Osteoblast (primary cell): ENCODE results near the gene NAV3. TPM values are rescaled to one million over a fixed set of nuclear protein-coding genes. Genes with fewer than 3 reads are reported as not detected.

ENCODE experiments used
- DNase-seq: peaks from one replicate; pipeline ENCODE4 v3.0.0; 2011; ENCODE audit warnings: low spot score, mixed read lengths; ENCODE audit not compliant: insufficient read length; ENCODE audit errors: missing footprints
- H2AFZ ChIP-seq: 2 replicates; pipeline ENCODE4 v1.6.0; 2011; ENCODE audit warnings: mild to moderate bottlenecking, low read length
- H3K27ac ChIP-seq: 2 replicates; pipeline ENCODE4 v1.5.1; 2011; ENCODE audit warnings: mild to moderate bottlenecking, low read depth, low read length, moderate library complexity
- H3K27me3 ChIP-seq: 2 replicates; pipeline ENCODE4 v1.6.0; 2012; ENCODE audit warnings: mild to moderate bottlenecking, control low read depth, inconsistent platforms, low read length, moderate library complexity; ENCODE audit not compliant: insufficient read depth
- H3K36me3 ChIP-seq: 2 replicates; pipeline ENCODE4 v1.5.1; 2011; ENCODE audit warnings: mild to moderate bottlenecking, low read length, control low read depth, moderate library complexity; ENCODE audit not compliant: insufficient read depth
- H3K4me1 ChIP-seq: 2 replicates; pipeline ENCODE4 v1.5.1; 2011; ENCODE audit warnings: mild to moderate bottlenecking, low read length, control low read depth, moderate library complexity; ENCODE audit not compliant: insufficient read depth
- H3K4me2 ChIP-seq: 2 replicates; pipeline ENCODE4 v1.6.0; 2011; ENCODE audit warnings: mild to moderate bottlenecking, low read length; ENCODE audit not compliant: insufficient read depth
- H3K4me3 ChIP-seq: fragments of 200-600 bp; sonication (generic); 3 replicates; pipeline ENCODE4 v1.5.1; 2012; ENCODE audit warnings: mild to moderate bottlenecking, low read length, inconsistent platforms; ENCODE audit not compliant: insufficient read depth
- H3K79me2 ChIP-seq: 2 replicates; pipeline ENCODE4 v1.6.0; 2012; ENCODE audit warnings: mild to moderate bottlenecking, low read length, control low read depth, inconsistent platforms; ENCODE audit not compliant: insufficient read depth
- H3K9me3 ChIP-seq: 2 replicates; pipeline ENCODE4 v1.5.1; 2011; ENCODE audit warnings: low read depth, low read length, control low read depth
- H4K20me1 ChIP-seq: 2 replicates; pipeline ENCODE4 v1.6.0; 2012; ENCODE audit warnings: mild to moderate bottlenecking, low read length, control low read depth; ENCODE audit not compliant: insufficient read depth
- CTCF ChIP-seq: IDR thresholded peaks from 2 replicates; pipeline ENCODE4 v1.5.1; 2011; ENCODE audit warnings: mild to moderate bottlenecking, low read depth, low read length, moderate library complexity; ENCODE audit errors: extremely low read depth
- total RNA-seq: library from RNA; depleted of rRNA; stranded (reverse); fragments of >200 nt; gene quantifications from 2 replicates; pipeline ENCODE4 v1.2.3, GENCODE V29; 2012

The NAV3 gene
- total RNA-seq, 1 donor = 84.7 TPM

DNA sequence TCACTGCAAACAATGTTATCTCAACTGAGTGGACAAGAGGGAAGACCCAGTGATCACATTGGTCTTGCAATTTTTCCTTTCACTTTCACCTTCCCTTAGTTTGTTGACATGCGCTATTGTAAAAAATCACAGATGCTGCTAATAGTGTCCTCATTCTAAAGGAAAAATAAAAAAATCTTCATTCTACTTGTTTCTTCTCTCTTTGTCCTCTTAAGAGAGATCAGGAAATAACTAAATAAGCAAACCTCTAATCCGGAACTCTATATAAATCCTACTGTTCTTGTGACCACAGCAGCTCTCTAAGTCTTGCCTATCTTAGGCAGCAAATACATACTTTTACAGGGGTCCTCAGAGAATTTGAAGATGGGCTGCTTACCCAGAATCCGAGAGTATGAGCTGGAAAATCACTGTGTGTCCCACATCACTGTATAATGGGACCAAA, 257.7 kb downstream of the NAV3 start:
- Histone ChIP-seq H3K27ac (peak overlapping the region; percentile 60), H2AFZ (no peak overlapping the region), H3K4me3 (peak overlapping the region; percentile 53), H3K4me2 (peak overlapping the region; percentile 79), H4K20me1 (no peaks in the 10 kb centered on the region), H3K9me3 (no peaks in the 10 kb centered on the region), H3K4me1 (peaks cover 25% of the 10 kb centered on the region), H3K27me3 (no peaks in the 10 kb centered on the region), H3K36me3 (no peaks in the 10 kb centered on the region), H3K79me2 (peaks cover 17% of the 10 kb centered on the region)
- DNase-seq = no peak
- TF ChIP-seq CTCF = no peak

DNA sequence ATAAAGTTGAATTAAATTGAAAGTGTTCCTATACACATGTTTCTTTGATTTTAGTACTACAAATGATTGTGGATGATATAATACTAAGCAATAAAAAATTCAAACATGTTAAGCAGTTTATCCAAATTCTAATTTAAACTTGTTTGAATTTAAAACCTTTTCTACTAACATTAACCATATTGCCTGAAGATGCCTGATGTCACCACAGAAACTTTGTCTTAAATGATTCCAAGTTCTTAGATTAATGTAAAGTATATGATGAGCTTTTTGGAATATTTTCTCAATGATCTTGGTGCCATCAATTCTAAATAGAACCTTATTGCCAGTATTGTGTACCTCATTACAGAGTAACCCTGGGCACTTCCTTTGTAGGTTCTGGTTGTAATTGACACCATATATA, 259.6 kb downstream of the NAV3 start:
- no peak overlapping the region for H3K27ac ChIP-seq
- peaks cover 13% of the 10 kb centered on the region for H3K79me2 ChIP-seq
- no peak for TF ChIP-seq CTCF
- no peak overlapping the region for H3K4me2 ChIP-seq
- H2AFZ ChIP-seq = no peak overlapping the region
- no peaks in the 10 kb centered on the region for H4K20me1 ChIP-seq
- H3K4me3 ChIP-seq = no peak overlapping the region
- H3K27me3 ChIP-seq = no peaks in the 10 kb centered on the region
- H3K9me3 ChIP-seq = no peaks in the 10 kb centered on the region
- peak; percentile 14 for DNase-seq
- H3K36me3 ChIP-seq = no peaks in the 10 kb centered on the region
- H3K4me1 ChIP-seq = peaks cover 21% of the 10 kb centered on the region

- Histone ChIP-seq H3K4me2 (no peak overlapping the region), H3K79me2 (peaks cover 14% of the 10 kb centered on the region), H3K27ac (no peak overlapping the region), H3K27me3 (no peaks in the 10 kb centered on the region), H2AFZ (no peak overlapping the region), H3K4me1 (peaks cover 8% of the 10 kb centered on the region), H3K9me3 (no peaks in the 10 kb centered on the region), H4K20me1 (no peaks in the 10 kb centered on the region), H3K36me3 (no peaks in the 10 kb centered on the region), H3K4me3 (no peak overlapping the region)
- no peak for DNase-seq
- no peak for TF ChIP-seq CTCF
Observed at GRCh38 chr12:78095623-78096022, 264.9 kb downstream of the NAV3 start.

DNA sequence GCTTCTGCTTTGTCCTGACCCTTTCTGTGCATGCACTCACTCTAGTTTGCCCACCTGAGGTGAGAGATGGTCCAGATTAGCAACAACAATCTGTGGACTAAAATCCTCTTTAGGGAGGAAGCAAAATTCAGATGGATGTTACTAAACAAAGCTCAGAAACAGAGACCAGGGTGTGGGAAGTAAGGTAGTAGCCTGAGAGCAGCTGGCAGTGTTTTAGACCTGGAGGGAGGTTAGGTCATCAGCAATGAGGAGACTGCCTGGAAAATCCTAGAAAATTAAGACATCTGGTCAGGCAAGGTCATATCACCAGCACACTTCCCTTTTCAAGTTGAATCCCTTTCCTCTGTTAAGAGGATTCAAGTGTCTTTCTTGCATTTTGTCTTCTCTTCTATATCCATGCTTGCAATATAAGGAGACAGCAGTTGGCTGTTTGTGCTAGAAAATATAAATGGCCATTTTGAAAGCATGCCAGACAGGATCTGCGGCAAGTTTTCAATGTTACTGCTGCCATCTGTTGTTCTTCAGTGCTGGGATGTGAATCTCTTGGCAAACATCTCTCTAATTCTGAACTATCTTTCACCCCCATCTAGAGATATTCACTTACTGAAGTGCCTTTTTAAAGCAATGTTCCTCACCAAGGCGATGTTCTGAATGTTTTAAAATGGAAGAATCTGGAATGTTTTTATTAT, 266.4 kb downstream of the NAV3 start:
- peak overlapping the region; percentile 18 for H3K27ac ChIP-seq
- peak; percentile 15 for TF ChIP-seq CTCF
- no peaks in the 10 kb centered on the region for H4K20me1 ChIP-seq
- H3K4me2 ChIP-seq = peak overlapping the region; percentile 34
- DNase-seq = peak; percentile 30
- H3K4me3 ChIP-seq = no peak overlapping the region
- peaks cover 8% of the 10 kb centered on the region for H3K4me1 ChIP-seq
- no peaks in the 10 kb centered on the region for H3K36me3 ChIP-seq
- no peaks in the 10 kb centered on the region for H3K9me3 ChIP-seq
- peaks cover 17% of the 10 kb centered on the region for H3K79me2 ChIP-seq
- no peak overlapping the region for H2AFZ ChIP-seq
- no peaks in the 10 kb centered on the region for H3K27me3 ChIP-seq
